ENCODE measurements around the gene TLCD2.

- TF ChIP-seq CTCF (conservative IDR thresholded peaks at IDR 0.05) (no peak), EZH2 (IDR thresholded peaks at IDR 0.05; ENCODE audit: low read depth) (no peak)
Measured at GRCh38 chr17:1727258-1727789, 17.1 kb upstream of the TLCD2 start.

Data from PC-9 (cell line).